Endothelial cell (in vitro differentiated cells): ENCODE results near the gene PDE11A. TPM values are rescaled to one million over a fixed set of nuclear protein-coding genes. Genes with fewer than 3 reads are reported as not detected.
"Not testable (repeated sequence)": the region's sequence is repeated elsewhere in the genome, so short reads cannot be mapped to it uniquely, and the experiment has no call there.

ENCODE experiments used
- DNase-seq: peaks from one replicate; pipeline ENCODE4 v3.0.0; 2021; ENCODE audit warnings: low spot score
- H3K27ac Mint-ChIP-seq: one replicate; pipeline ENCODE4 v1.8.0; 2021; ENCODE audit warnings: mixed read lengths, inconsistent platforms; ENCODE audit not compliant: unreplicated experiment
- H3K27me3 Mint-ChIP-seq: one replicate; pipeline ENCODE4 v1.8.0; 2021; ENCODE audit warnings: mild to moderate bottlenecking, moderate library complexity, mixed read lengths, inconsistent platforms; ENCODE audit not compliant: unreplicated experiment
- H3K36me3 Mint-ChIP-seq: one replicate; pipeline ENCODE4 v1.8.0; 2021; ENCODE audit warnings: mild to moderate bottlenecking, low read depth, mixed read lengths, inconsistent platforms; ENCODE audit not compliant: unreplicated experiment
- H3K4me1 Mint-ChIP-seq: one replicate; pipeline ENCODE4 v1.8.0; 2021; ENCODE audit warnings: mild to moderate bottlenecking, mixed read lengths, inconsistent platforms; ENCODE audit not compliant: unreplicated experiment
- H3K4me3 Mint-ChIP-seq: one replicate; pipeline ENCODE4 v1.8.0; 2021; ENCODE audit warnings: mild to moderate bottlenecking, mixed read lengths, inconsistent platforms; ENCODE audit not compliant: unreplicated experiment
- H3K9me3 Mint-ChIP-seq: one replicate; pipeline ENCODE4 v1.8.0; 2021; ENCODE audit warnings: mixed read lengths, inconsistent platforms; ENCODE audit not compliant: unreplicated experiment
- CTCF ChIP-seq: fragments of 200-600 bp; sonication (generic); IDR thresholded peaks from one replicate; pipeline ENCODE4 v1.5.0; 2021; ENCODE audit warnings: antibody characterized with exemption; ENCODE audit not compliant: unreplicated experiment
- total RNA-seq: library from RNA; stranded (reverse); fragmentation: NEBNext Ultra II Directional; extraction: Animal tissue kit (Norgen Biotek cat#: 25700); gene quantifications from one replicate; pipeline ENCODE4 v1.2.1, GENCODE V29; 2021; ENCODE audit not compliant: unreplicated experiment

PDE11A gene
- total RNA-seq, 1 donor from 2014 or later: 1.7 TPM

GRCh38 chr2:177970670-177971454 is 101.7 kb downstream of the PDE11A start:
- no peak for DNase-seq
- no peak for TF ChIP-seq CTCF
- Mint-ChIP-seq H3K9me3 (no peaks in the 10 kb centered on the region), H3K27me3 (no peaks in the 10 kb centered on the region), H3K27ac (no peak overlapping the region), H3K4me3 (no peak overlapping the region), H3K4me1 (no peaks in the 10 kb centered on the region), H3K36me3 (no peaks in the 10 kb centered on the region)

GRCh38 chr2:177964892-177965291 is 107.7 kb downstream of the PDE11A start:
- H3K36me3 Mint-ChIP-seq: no peaks in the 10 kb centered on the region
- no peaks in the 10 kb centered on the region for H3K9me3 Mint-ChIP-seq
- H3K27ac Mint-ChIP-seq: no peak overlapping the region
- no peaks in the 10 kb centered on the region for H3K27me3 Mint-ChIP-seq
- TF ChIP-seq CTCF: no peak
- no peaks in the 10 kb centered on the region for H3K4me1 Mint-ChIP-seq
- no peak for DNase-seq
- no peak overlapping the region for H3K4me3 Mint-ChIP-seq

- no peak for DNase-seq
- H3K4me1 Mint-ChIP-seq: no peaks in the 10 kb centered on the region
- H3K4me3 Mint-ChIP-seq: no peak overlapping the region
- H3K36me3 Mint-ChIP-seq: no peaks in the 10 kb centered on the region
- H3K27ac Mint-ChIP-seq: no peak overlapping the region
- no peaks in the 10 kb centered on the region for H3K27me3 Mint-ChIP-seq
- no peaks in the 10 kb centered on the region for H3K9me3 Mint-ChIP-seq
- TF ChIP-seq CTCF: no peak
Observed at GRCh38 chr2:177952151-177952550, 120.4 kb downstream of the PDE11A start.

- not testable (repeated sequence) for H3K4me3 Mint-ChIP-seq, H3K9me3 Mint-ChIP-seq, H3K4me1 Mint-ChIP-seq, DNase-seq, H3K36me3 Mint-ChIP-seq, H3K27ac Mint-ChIP-seq, H3K27me3 Mint-ChIP-seq
Observed at GRCh38 chr2:177947598-177947997, 125.0 kb downstream of the PDE11A start.

- DNase-seq, H3K36me3 Mint-ChIP-seq, H3K27ac Mint-ChIP-seq, H3K4me3 Mint-ChIP-seq, H3K4me1 Mint-ChIP-seq, H3K9me3 Mint-ChIP-seq, H3K27me3 Mint-ChIP-seq: not testable (repeated sequence)
Observed at GRCh38 chr2:177944530-177944929, 128.0 kb downstream of the PDE11A start.

GRCh38 chr2:177942731-177943130 is 129.8 kb downstream of the PDE11A start:
- Mint-ChIP-seq H3K4me3 (no peak overlapping the region), H3K9me3 (no peaks in the 10 kb centered on the region), H3K4me1 (no peaks in the 10 kb centered on the region)

More at GRCh38 chr2:177942731-177943130, 129.8 kb downstream of the PDE11A start:
- TF ChIP-seq CTCF: no peak
- H3K27ac Mint-ChIP-seq: no peak overlapping the region
- H3K27me3 Mint-ChIP-seq: no peaks in the 10 kb centered on the region
- H3K36me3 Mint-ChIP-seq: no peaks in the 10 kb centered on the region
- no peak for DNase-seq
